Measurements from ENCODE around the gene GPC6.

Gene GPC6

GRCh38 chr13:94112731-94113130 lies 886.1 kb downstream of the GPC6 start:
- no peak; the same call in 1 of the 2 replicates for TF ChIP-seq CTCF (IDR thresholded peaks at IDR 0.05; ENCODE audit: low read depth, low read length)
- DNase-seq (ENCODE audit: extremely low read depth, low read depth), result no peak

GRCh38 chr13:94113245-94113644 lies 886.6 kb downstream of the GPC6 start:
- no peak for DNase-seq (ENCODE audit: extremely low read depth, low read depth)
- TF ChIP-seq CTCF (IDR thresholded peaks at IDR 0.05; ENCODE audit: low read depth, low read length), result no peak

GRCh38 chr13:94114166-94114565 lies 887.6 kb downstream of the GPC6 start:
- no peak for TF ChIP-seq CTCF (IDR thresholded peaks at IDR 0.05; ENCODE audit: low read depth, low read length)
- no peak for DNase-seq (ENCODE audit: extremely low read depth, low read depth)

- TF ChIP-seq CTCF (IDR thresholded peaks at IDR 0.05; ENCODE audit: low read depth, low read length), result no peak
- DNase-seq (ENCODE audit: extremely low read depth, low read depth), result no peak
Measured at GRCh38 chr13:94115054-94115453, 888.4 kb downstream of the GPC6 start.

GRCh38 chr13:94119360-94119936 lies 892.8 kb downstream of the GPC6 start:
- TF ChIP-seq CTCF (IDR thresholded peaks at IDR 0.05; ENCODE audit: low read depth, low read length), result no peak
- no peak for DNase-seq (ENCODE audit: extremely low read depth, low read depth)

GRCh38 chr13:94120878-94121277 lies 894.3 kb downstream of the GPC6 start:
- no peak for TF ChIP-seq CTCF (IDR thresholded peaks at IDR 0.05; ENCODE audit: low read depth, low read length)
- DNase-seq (ENCODE audit: extremely low read depth, low read depth), result no peak

GRCh38 chr13:94121686-94122085 lies 895.1 kb downstream of the GPC6 start:
- DNase-seq (ENCODE audit: extremely low read depth, low read depth), result peak; percentile 3
- no peak for TF ChIP-seq CTCF (IDR thresholded peaks at IDR 0.05; ENCODE audit: low read depth, low read length)

Measured in AG09319 (cell line).